ENCODE results near the gene KLHDC1.
"Not testable (repeated sequence)": the region's sequence is repeated elsewhere in the genome, so short reads cannot be mapped to it uniquely, and the experiment has no call there.

- TF ChIP-seq CTCF, POLR2A (IDR thresholded peaks at IDR 0.05): not testable (repeated sequence)
These were observed 11.6 kb downstream of the KLHDC1 start for GRCh38 chr14:49704471-49704870.

All from tibial nerve (tissue), 3 donors.